Ishikawa (cell line): ENCODE measurements around the gene LYRM4.

Source experiments
- CEBPB ChIP-seq: IDR thresholded peaks from 2 replicates; pipeline ENCODE4 v1.6.1; 2012
- CREB1 ChIP-seq: IDR thresholded peaks from 2 replicates; pipeline ENCODE4 v1.6.1; 2012; ENCODE audit warnings: low read depth
- EGR1 ChIP-seq: IDR thresholded peaks from 2 replicates; pipeline ENCODE4 v1.6.1; 2012
- EP300 ChIP-seq: IDR thresholded peaks from 2 replicates; pipeline ENCODE4 v1.6.1; 2012; ENCODE audit warnings: borderline replicate concordance
- FOXM1 ChIP-seq: IDR thresholded peaks from 2 replicates; pipeline ENCODE4 v1.6.1; 2012; ENCODE audit warnings: low read depth, borderline replicate concordance
- MAX ChIP-seq: IDR thresholded peaks from 2 replicates; pipeline ENCODE4 v1.6.1; 2012
- NFIC ChIP-seq: IDR thresholded peaks from 2 replicates; pipeline ENCODE4 v1.6.1; 2012
- RAD21 ChIP-seq: IDR thresholded peaks from 2 replicates; pipeline ENCODE4 v1.6.1; 2012; ENCODE audit warnings: low read depth
- REST ChIP-seq: IDR thresholded peaks from 2 replicates; pipeline ENCODE4 v1.6.1; 2012; ENCODE audit warnings: low read depth, mild to moderate bottlenecking
- YY1 ChIP-seq: IDR thresholded peaks from 2 replicates; pipeline ENCODE4 v1.6.1; 2012; ENCODE audit warnings: low read depth

GRCh38 chr6:5199283-5199682, 61.5 kb downstream of the LYRM4 start:
- no peak for TF ChIP-seq REST
- no peak for TF ChIP-seq EGR1
- TF ChIP-seq FOXM1 = no peak
- no peak for TF ChIP-seq NFIC
- TF ChIP-seq CEBPB = no peak
- no peak for TF ChIP-seq RAD21
- TF ChIP-seq EP300 = no peak
- no peak for TF ChIP-seq MAX
- no peak for TF ChIP-seq YY1
- TF ChIP-seq CREB1 = no peak
